Fibroblast of lung (primary cell): ENCODE data around the gene RBM17. TPM values are rescaled to one million over a fixed set of nuclear protein-coding genes. Genes with fewer than 3 reads are reported as not detected.
A peak's percentile ranks its signal among the peaks of the same experiment; 100 is the strongest.

Source experiments
- DNase-seq, 2 donors: peaks; one replicate each; pipeline versions ENCODE4 v3.0.0 to v3.0.0-alpha.2; 2010; ENCODE audit warnings: low read depth in 2 of 2
- H2AFZ ChIP-seq: 2 replicates; pipeline ENCODE4 v1.5.1; 2012; ENCODE audit warnings: low read length, control low read depth, inconsistent platforms
- H3K27ac ChIP-seq: 2 replicates; pipeline ENCODE4 v1.5.1; 2011; ENCODE audit warnings: low read length, control low read depth; ENCODE audit not compliant: insufficient read depth
- H3K27me3 ChIP-seq: 2 replicates; pipeline ENCODE4 v1.5.1; 2011; ENCODE audit warnings: mild to moderate bottlenecking, low read length; ENCODE audit not compliant: control insufficient read depth, insufficient read depth
- H3K36me3 ChIP-seq: 2 replicates; pipeline ENCODE4 v1.5.1; 2011; ENCODE audit warnings: low read length; ENCODE audit not compliant: control insufficient read depth, insufficient read depth
- H3K4me1 ChIP-seq: 2 replicates; pipeline ENCODE4 v1.5.1; 2011; ENCODE audit warnings: low read length; ENCODE audit not compliant: control insufficient read depth, insufficient read depth; ENCODE audit errors: extremely low read depth
- H3K4me2 ChIP-seq: 2 replicates; pipeline ENCODE4 v1.5.1; 2011; ENCODE audit warnings: low read length, control low read depth; ENCODE audit not compliant: insufficient read depth; ENCODE audit errors: extremely low read depth
- H3K4me3 ChIP-seq, 4 experiments: fragments of 200-600 bp in 1 of 4; sonication (generic) in 1 of 4; replicated peaks in 1 of 4; 2 replicates each; pipeline ENCODE4 v1.5.1; 2011 to 2016; ENCODE audit warnings: low read length in 4 of 4, low read depth in 3 of 4, mild to moderate bottlenecking in 3 of 4, control low read depth in 2 of 4, inconsistent platforms in 1 of 4, mixed read lengths in 1 of 4; ENCODE audit not compliant: insufficient read depth in 1 of 4; ENCODE audit errors: control extremely low read depth in 1 of 4
- H3K79me2 ChIP-seq: 2 replicates; pipeline ENCODE4 v1.5.1; 2012; ENCODE audit warnings: mild to moderate bottlenecking, low read length, inconsistent platforms; ENCODE audit not compliant: control insufficient read depth, insufficient read depth
- H3K9ac ChIP-seq: 2 replicates; pipeline ENCODE4 v1.5.1; 2011; ENCODE audit warnings: mild to moderate bottlenecking, low read length, control low read depth; ENCODE audit not compliant: insufficient read depth
- H3K9me3 ChIP-seq: 2 replicates; pipeline ENCODE4 v1.5.1; 2012; ENCODE audit warnings: low read depth, low read length; ENCODE audit not compliant: control insufficient read depth, insufficient read depth
- H4K20me1 ChIP-seq: 2 replicates; pipeline ENCODE4 v1.5.1; 2011; ENCODE audit warnings: low read length; ENCODE audit not compliant: control insufficient read depth, insufficient read depth; ENCODE audit errors: extremely low read depth
- CTCF ChIP-seq, 2 donors: IDR thresholded peaks in 1 of 2; conservative IDR thresholded peaks in 1 of 2; 1 replicate in 1 of 2; 2 replicates in 1 of 2; pipeline ENCODE4 v1.5.1; 2011 to 2012; ENCODE audit warnings: low read length in 2 of 2, control low read depth in 1 of 2, inconsistent platforms in 1 of 2, low read depth in 1 of 2, mild to moderate bottlenecking in 1 of 2
- EZH2 ChIP-seq: IDR thresholded peaks from 2 replicates; pipeline ENCODE4 v1.5.1; 2012; ENCODE audit warnings: low read length, control low read depth, mild to moderate bottlenecking; ENCODE audit errors: missing control alignments
- polyA plus RNA-seq, 2 donors: library from polyadenylated mRNA; depleted of rRNA in 1 of 2; stranded (reverse) in 1 of 2; unstranded in 1 of 2; fragments of >200 nt; gene quantifications; 2 replicates each; pipeline ENCODE4 v1.2.1, GENCODE V29; 2011 to 2012; ENCODE audit warnings: missing spikeins in 1 of 2
- total RNA-seq: library from RNA; depleted of rRNA; stranded (reverse); fragments of >200 nt; gene quantifications from 2 replicates; pipeline ENCODE4 v1.2.1, GENCODE V29; 2014

Gene RBM17
- total and polyA plus RNA-seq, 2 donors (not counting 1 experiment from before 2014, with no cell fraction given), result 28.9 to 46.1 TPM

DNA sequence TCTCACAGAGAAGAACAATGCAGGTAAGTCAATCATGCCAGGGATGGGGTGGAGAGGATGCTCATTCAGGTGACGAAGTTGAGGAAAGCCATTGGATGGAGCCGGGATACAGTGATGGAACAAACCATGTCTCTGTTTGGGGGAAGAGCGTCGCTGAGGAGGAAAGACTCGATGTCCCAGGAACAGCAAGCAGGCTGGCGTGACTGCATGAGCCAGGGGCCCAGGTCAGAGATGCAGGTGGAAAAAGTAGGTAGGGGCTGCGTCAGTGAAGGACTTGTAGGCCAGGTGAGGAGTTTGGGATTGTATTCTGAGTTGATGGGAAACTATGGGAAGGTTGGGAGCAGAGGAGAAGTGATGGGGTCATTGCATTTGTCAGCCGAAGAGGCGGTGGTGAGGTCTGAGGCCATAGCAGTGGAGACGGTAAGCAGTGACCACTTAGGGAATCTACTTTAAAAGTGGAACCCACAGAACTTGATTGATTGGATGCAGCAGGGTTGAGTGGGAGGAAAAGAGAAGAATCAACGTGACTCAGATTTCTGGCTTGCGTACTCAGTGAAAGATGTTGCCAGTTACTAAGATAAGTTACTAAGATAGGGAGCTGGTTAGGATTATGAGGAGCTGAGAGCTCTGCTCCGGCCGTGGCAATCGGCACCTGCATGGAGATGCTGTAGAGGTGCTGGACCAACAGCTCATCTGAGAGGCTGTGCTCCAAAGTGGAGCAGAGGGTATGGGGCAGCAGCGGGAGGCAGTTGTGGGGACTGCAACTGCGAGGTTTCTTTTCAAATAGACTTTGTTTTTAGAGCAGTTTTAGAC is 14.1 kb upstream of the RBM17 start:
- no peaks in the 10 kb centered on the region for H3K79me2 ChIP-seq
- DNase-seq, result peak; percentile 37 to 94
- H3K4me3 ChIP-seq, result peak overlapping the region in 1 of 4 experiments; percentile 12
- no peak overlapping the region for H2AFZ ChIP-seq
- no peaks in the 10 kb centered on the region for H3K9me3 ChIP-seq
- H3K27me3 ChIP-seq, result peaks cover 20% of the 10 kb centered on the region
- TF ChIP-seq EZH2, result no peak
- no peak for TF ChIP-seq CTCF (conservative IDR thresholded peaks at IDR 0.05 in 1 of 2, IDR thresholded peaks at IDR 0.05 in 1 of 2; ENCODE audit: low read depth in 1 of 2, low read length in 2 of 2)
- no peak overlapping the region for H3K27ac ChIP-seq
- peak overlapping the region; percentile 63 for H3K4me2 ChIP-seq
- no peaks in the 10 kb centered on the region for H3K36me3 ChIP-seq
- no peaks in the 10 kb centered on the region for H3K4me1 ChIP-seq
- H4K20me1 ChIP-seq, result no peaks in the 10 kb centered on the region
- H3K9ac ChIP-seq, result no peak overlapping the region

DNA sequence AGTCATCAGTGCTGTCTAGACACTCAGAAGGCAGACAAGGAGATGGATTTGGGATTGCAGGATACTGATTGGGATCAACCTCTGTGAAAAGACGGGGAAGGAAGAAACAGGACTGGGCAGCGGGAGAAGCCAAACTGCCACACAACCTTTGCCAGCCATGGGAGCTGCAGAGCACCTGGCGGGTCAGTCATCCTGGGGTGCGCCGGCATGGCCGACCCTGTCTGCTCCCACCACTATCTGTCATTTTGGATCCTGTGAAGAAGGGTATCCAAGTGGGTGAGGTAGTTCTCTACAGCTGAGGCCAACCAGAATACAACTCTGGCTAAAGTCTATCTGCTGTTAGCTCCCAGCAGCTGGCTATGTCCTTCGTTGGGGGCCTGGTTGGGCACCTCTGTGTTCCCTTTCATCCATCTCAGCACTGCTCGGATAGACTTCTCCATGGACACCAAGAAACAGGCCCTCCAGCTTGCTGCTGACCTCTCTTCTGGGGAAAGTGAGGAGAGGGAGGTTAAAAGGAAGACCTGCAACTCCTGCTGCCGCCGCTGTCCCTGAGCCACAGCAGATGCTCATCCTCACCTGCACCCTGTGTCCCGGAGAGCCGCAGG is 11.7 kb upstream of the RBM17 start:
- H4K20me1 ChIP-seq, result no peaks in the 10 kb centered on the region
- no peaks in the 10 kb centered on the region for H3K36me3 ChIP-seq
- no peak overlapping the region for H2AFZ ChIP-seq
- H3K27me3 ChIP-seq, result peaks cover 17% of the 10 kb centered on the region
- no peaks in the 10 kb centered on the region for H3K9me3 ChIP-seq
- TF ChIP-seq CTCF (conservative IDR thresholded peaks at IDR 0.05 in 1 of 2, IDR thresholded peaks at IDR 0.05 in 1 of 2; ENCODE audit: low read depth in 1 of 2, low read length in 2 of 2) (no peak), EZH2 (no peak)
- H3K4me1 ChIP-seq, result no peaks in the 10 kb centered on the region
- no peak overlapping the region for H3K27ac ChIP-seq
- no peak for DNase-seq
- H3K9ac ChIP-seq, result no peak overlapping the region
- no peak overlapping the region for H3K4me2 ChIP-seq
- H3K4me3 ChIP-seq, result no peak overlapping the region
- H3K79me2 ChIP-seq, result no peaks in the 10 kb centered on the region

GRCh38 chr10:6079044-6079443 is 9.8 kb upstream of the RBM17 start:
- Histone ChIP-seq H3K4me2 (no peak overlapping the region), H3K36me3 (no peaks in the 10 kb centered on the region), H3K27me3 (peaks cover 26% of the 10 kb centered on the region), H3K79me2 (no peaks in the 10 kb centered on the region), H3K9ac (no peak overlapping the region), H3K9me3 (no peaks in the 10 kb centered on the region), H3K4me3 (no peak overlapping the region), H3K4me1 (no peaks in the 10 kb centered on the region), H4K20me1 (no peaks in the 10 kb centered on the region), H3K27ac (no peak overlapping the region), H2AFZ (no peak overlapping the region)
- DNase-seq, result no peak
- no peak for TF ChIP-seq CTCF (conservative IDR thresholded peaks at IDR 0.05 in 1 of 2, IDR thresholded peaks at IDR 0.05 in 1 of 2; ENCODE audit: low read depth in 1 of 2, low read length in 2 of 2)
- no peak for TF ChIP-seq EZH2
